HG03045 (cell line): ENCODE data around the gene CTBP1.

ENCODE experiments used
- ATAC-seq: cut with Tn5 transposase; IDR thresholded peaks from one replicate; pipeline ENCODE4 v1.9.1; 2021; ENCODE audit warnings: mild to moderate bottlenecking, moderate library complexity; ENCODE audit not compliant: unreplicated experiment

CTBP1 gene

DNA sequence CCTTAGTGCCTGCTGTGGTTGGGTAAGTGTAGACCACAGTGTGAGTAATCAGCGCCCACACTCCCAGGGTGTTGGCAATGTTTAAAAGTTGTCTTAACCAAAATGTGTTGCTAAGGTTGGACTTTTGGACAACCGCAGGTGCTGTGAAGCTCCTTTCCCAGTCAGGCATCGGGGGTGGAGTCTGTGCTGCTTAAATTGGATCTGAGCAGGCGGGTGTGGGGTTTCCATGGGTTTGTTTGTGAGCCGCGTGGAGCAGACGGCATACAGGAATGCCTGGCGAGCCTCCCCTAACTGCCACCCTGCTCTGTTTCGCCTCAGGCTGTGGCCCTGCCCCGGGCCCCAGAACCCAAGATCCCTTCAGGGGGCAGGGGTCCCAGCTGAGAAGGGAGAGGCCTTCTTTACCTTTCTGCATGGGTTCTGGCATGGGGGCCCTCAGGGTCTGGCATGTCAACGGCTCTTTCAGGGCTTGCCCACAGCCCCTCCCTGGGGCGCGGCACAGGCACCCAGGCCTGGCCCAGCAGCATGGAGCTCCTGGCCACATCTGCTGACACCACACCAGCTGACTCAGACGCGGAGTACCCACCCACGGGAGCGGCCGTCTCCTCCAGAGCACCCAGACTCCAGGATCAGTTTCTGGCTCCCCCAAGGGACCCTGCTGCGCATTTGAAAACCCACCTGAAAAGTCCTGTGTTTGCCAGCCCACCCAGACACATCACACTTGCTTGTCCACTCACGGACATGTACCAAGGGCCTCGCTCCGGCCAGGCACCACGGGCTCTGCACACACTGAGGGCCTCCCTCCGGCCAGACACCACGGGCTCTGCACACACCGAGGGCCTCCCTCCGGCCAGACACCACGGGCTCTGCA is 71.4 kb downstream of the CTBP1 start:
- ATAC-seq = no peak

DNA sequence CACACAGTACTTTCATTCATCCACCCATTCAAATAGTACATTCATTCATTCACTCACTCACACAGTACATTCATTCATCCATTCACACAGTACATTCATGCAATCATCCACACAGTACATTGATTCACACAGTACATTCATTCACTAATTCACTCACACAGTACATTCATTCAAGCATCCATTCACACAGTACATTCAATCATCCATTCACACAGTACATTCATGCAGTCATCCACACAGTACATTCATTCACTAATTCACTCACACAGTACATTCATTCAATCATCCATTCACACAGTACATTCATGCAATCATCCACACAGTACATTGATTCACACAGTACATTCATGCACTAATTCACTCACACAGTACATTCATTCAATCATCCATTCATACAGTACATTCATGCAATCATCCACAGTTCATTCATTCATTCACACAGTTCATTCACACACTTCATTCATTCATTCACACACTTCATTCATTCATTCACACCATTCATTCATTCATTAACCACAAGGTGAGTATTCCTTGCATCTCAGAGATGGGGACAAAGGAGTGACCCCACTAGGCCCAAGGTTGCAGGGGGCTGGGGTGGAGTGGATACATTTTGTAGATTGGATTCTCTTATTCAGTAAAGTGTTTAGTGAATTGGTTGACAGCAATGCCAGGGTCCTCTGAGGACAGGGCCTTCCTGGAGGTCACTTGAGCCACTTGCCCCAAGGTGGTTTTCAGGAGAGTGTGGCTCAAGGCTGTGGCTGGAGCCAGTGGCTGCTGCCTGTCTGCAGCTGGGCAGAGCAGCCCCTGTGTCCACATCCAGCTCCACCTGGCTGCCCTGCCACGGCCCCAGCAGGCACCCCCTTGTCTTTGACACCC is 72.3 kb downstream of the CTBP1 start:
- ATAC-seq = no peak

DNA sequence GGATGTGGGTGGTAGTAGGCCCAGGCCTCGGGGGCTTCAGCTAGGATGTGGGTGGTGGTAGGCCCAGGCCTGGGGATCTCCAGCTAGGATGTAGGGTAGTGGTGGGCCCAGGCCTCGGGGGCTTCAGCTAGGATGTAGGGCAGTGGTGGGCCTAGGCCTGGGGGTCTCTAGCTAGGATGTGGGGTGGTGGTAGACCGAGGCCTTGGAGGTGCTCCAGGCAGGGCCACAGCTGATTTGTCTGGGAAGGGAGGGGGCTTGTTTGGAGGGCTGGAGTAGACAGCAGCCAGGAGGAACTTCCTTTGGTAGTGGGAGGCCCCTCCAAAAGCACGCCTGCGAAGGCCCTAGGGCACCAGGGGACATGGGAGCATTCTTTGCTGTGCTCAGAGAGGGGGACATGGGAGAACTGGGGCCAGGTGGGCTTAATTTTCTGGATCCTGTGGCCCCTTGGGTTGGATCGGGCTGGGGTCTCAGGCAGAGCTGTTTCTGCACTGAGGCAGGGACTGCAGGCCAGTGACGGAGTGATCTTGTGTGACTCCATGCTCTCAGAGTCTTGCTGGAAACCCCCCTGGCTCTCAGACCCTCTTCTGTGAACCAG is 73.2 kb downstream of the CTBP1 start:
- ATAC-seq = no peak

DNA sequence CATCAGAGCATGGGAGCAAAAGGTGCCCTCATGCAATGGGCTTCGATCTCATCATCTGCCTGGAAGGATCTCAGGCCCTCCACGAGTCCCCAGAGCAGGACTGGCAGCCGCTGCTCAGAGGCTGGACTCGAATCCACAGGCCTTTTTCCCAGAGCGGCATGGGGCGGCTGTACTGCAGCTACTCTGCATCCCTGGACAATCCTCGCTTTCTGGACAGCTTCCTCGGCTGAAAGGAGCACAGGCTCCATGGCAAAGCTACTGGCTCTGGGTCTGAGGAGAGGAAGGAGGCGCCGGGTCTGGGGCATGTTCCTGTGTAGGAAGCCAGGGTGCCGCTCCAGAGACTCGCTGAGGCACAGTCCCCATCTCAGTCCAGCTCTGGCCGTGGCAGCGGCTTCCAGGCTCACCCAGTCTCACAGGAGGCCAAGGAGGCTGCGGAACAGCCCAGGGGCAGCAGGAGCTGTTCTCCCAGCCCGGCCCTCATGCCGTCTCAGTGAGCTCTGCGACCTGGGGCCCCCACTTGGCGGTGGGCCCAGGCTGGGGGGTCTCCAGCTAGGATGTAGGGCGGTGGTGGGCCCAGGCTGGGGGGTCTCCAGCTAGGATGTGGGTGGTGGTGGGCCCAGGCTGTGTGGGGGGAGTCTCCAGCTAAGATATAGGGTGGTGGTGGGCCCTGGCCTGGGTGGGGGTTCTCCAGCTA is 73.8 kb downstream of the CTBP1 start:
- ATAC-seq = no peak

DNA sequence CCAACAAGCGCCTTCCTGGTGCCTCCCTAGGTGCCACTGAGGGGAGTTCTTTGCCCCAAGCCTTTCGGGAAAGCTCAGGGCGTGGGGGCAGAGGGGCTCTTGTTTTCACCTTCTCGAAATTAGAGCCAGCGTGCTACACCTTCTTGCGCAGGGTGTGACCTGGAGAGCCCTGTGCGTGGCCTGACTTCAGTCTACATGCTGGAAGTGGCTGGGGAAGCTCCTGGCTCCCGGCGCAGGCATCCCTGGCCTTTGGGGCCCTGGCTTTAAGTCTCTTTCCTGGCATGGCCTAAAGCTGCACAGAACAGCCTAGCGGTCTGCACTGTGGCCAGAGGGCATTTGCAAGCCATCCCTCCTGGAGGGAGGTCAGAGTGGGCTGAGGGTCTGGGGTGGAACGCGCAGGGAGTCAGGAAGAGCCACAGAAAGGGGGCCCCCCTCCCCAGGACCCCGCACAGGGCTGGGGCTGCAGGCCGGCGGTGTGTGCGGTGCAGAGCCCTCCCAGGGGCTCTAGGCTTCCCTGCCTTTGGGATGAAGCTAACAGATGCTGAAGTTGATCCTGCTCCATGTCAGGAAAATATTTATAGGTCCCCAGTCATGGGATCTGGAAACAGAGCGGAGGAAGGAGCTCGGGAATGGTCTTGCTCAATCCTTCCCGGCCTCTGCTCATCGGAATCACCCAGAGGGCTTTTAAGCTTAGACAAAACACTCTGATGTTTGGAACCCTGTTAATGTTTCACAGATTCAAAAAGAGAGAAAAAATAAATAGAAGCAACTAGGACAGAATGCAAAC is 75.8 kb downstream of the CTBP1 start:
- no peak for ATAC-seq

DNA sequence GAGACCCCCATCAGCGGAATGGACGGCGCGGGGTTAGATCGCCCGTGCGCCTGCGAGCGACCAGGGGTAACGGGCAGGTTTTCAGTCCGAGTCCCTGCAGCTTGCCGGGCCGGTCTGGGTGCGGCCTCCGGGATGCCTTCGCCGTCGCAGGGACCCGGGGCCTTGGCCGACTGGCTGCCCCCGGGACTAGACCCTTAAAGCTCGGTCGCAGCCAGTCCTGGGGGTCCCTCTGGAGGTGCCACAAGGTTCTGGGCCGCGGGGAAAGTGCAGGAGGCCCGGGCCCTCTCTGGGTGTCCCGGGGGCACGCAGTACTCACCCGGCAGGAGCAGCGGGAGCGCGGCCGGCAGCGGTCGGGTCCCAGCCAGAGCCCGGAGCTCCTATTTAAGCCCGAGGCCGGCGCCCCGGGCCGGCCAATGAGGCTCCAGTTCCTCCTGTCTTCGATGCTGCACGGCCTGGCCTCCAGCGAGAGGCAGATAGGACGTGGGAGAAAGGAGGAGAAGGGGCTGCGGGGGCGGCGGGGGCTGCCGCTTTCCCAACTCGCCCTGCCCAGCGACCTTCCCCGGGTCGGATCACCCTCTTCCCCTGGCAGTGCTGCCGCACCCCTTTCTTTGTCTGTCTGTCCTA is 76.6 kb downstream of the CTBP1 start, which contains the start of gene SPON2:
Gene SPON2, minus strand, starts transcription at position 356 of the 624 bp plus-strand sequence.
- ATAC-seq = no peak

DNA sequence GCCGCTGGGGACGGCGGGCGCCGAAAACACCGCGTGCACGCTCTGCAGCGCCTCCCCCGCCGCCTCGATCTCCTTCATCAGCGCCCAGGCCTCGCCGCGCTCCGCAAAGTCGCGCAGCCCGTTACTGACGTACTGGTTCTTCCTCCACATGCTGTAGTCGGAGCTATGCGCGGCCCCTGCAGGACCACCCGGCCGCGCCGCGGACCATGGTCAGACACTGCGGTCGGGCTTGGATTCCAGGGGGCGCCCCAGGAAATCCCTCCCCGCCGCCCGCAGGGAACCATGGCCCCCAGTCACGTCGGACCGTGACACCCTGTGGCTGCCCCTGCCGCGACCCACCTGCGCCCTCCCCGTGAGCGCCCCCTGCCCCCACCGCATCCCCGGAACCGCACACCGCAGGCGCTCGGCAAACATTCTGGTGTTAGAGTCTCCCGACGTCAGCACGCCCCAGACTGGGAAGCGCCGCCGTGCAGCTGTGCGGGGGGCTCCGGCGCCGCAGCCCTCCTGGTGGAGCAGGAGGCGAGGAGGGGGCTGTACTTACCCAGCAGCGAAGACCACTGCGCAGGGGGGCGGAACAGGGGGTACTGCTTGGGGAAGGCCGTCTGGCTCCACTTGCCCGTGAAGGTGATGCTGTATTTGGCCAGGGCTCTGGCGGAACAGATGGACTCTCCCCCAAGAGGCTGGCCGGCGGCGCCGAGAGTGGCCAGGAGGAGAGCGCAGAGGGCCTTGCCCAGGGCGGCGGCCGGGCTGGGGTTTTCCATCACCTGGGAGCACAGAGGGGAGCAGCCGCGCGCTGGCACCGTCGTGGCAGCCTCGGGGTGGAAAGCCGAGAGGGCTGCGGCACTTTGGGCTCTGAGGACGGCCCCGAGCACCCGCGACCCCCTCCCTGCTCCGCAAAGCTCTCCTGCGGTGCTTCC is 77.4 kb downstream of the CTBP1 start:
- no peak for ATAC-seq

DNA sequence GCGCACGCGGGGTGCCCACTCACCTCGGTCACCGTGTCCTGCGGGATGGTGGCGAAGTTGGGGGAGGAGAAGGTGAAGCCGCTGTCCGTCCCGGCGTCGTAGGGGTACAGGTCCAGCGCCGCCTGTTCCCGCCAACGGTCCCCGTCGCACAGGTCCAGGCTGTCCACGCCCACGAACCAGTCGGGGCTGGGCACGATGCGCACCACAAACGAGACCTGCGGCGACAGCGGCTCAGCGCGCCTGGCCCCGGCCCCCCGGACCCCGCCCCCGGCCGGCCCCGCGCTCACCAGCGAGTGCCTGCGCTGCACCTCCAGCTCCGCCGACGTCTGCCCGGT is 78.0 kb downstream of the CTBP1 start:
- ATAC-seq = no peak

DNA sequence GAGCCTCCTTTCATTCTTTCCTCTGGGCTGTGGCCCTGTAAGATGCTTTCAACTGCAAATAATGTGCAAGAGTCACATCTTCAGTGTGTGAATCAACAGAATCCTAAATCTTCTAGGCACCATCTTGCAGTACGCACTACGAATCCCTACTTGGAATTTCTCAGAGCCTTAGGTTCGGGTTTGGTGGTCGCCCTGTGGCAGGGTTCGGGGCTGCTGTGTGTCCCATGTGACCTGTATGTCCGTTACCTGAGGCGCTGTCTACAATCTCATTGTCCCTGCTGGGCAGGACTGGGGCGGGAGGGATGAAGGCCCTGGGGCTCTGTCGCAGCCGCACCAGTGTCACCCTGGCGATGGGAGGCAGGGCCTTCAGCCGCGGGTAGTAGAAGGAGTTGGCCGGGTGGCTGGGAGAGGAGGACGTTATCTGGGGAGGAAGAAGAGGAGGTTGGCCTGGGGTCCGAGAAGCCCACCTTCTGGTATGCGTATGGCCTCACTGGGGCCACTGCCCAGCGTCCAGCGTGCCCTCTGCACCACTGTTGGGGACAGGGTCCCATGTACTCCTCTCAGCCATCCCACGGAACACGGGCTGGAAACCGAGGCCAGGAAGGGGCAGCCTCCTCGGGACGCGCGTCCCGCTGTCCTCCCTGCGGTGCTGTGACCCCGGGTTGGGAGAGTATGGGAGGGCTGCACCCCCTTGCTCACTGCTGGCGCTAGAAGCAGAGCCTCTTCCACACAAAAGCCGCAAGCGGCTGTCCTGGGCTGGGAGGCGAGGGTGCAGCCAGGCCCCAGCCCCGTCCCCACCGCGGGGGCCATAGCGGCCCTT is 78.6 kb downstream of the CTBP1 start:
- ATAC-seq = no peak

DNA sequence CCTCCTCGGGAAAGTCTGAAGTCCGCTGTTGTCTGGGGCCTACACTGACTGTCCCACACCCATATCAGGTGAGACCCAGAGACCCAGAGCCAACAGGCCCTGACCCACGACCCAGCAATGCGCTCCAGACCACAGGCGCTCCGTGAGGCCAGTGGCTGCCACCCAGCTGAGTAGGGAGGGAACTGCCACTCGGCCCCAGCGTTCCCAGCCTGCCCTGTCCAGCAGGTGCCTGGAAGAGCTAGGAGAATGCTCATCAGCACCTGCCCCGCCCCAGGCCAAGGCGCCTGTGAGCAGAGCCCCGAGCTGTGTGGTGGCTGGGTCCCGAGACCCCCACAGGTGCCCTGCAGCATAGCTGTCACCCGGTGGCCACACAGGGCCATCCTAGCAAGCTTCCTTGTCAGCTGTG is 79.2 kb downstream of the CTBP1 start:
- no peak for ATAC-seq

DNA sequence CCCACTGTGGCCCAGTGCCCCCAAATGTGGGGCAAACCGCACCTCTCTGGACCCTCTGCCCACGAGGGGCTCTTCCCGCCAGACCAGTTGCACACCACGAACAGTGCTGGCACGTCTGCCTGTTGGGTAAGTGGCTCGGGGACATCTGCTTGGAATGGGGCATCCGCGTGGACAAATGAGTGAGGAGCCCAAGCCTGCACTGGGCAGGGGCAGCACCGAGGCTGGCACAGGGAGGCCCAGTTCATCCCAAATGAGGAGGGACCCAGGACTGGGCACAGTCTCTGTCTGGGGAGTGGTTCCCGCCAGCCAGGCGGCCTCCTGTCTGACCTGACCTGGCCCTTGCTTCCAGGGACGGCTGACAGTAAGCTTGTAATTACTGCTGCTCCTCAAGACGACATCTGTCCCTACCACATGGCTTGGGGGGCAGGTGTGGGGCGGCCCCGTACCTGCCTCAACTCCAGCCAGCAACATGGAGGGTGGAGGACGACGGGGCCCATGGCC is 79.7 kb downstream of the CTBP1 start:
- ATAC-seq = no peak

DNA sequence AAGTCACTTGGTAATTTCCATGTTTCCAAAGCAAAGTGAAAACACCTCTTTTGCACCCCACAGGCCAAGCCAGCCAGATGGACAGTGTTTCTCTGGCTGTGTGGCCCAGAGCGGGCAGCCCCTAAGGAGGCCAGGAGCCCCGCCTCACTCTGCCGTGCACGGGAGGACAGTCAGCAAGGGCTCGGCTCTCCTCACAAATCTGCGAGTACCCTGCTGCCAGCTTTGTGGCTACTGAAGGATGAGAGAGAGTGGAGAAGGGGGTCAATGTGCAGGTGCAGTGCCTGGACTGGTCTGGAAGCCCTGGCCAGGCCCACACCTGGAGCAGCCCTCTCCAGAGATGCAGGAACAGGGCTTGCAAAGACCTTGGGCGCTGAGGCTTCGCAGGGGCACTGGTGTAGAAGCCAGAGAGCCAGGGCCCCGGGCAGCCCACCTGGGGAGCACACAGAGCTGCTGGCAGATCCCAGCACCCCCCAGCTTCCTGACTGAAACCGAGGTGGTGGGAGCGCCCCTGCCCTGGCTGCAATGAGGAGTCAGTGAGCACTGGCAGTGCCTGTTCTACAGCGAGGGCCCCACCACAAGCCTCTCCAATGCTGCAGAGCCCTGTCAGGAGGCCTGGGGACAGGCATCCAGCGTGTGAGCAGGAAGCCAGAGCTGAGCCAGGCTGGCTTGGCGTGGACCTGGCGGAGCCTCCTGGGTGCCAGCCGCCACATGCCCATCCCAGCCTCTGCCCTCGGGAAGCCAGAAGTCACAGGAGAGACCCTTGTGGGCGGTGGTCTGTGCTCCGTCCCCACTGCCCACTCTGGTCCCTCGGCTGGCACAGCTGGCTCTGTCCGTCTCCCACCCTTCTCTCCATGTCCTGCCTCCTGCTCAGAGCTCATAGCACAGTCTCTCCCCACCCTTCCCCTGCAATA is 80.5 kb downstream of the CTBP1 start:
- ATAC-seq = no peak

DNA sequence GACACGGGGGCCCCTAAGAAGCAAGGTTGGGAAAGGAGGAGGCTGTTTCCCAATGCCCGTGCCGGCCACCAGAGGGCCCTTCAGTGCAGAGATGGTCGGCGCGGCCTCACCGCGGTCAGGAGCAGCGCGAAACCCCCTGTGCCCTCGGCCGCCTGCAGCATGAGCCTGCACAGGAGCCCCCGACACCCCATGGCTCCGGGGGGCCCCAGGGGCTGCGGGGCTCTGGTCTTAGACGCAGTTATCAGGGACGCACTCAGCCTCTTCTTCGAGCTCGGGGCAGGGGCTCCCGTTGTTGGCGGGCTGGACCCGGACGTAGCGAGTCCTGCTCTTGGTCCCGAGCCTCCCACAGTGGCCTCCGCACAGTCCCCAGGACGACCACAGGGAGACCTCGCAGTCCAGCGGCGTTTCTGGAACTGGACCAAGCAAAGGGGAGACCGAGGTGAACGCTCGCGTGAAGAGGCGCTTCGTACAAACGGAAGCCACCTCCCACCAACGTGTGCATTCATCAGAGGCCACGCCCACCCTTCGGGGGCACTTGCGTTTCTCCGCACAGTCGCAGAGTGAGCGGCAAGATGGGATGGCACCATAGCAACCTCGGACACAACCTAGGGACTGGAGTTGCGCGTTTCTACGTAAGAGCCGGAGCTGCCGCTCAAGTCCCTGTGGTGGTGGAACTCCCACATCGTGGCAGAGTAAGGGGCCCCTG is 81.5 kb downstream of the CTBP1 start:
- ATAC-seq = peak; percentile 76

DNA sequence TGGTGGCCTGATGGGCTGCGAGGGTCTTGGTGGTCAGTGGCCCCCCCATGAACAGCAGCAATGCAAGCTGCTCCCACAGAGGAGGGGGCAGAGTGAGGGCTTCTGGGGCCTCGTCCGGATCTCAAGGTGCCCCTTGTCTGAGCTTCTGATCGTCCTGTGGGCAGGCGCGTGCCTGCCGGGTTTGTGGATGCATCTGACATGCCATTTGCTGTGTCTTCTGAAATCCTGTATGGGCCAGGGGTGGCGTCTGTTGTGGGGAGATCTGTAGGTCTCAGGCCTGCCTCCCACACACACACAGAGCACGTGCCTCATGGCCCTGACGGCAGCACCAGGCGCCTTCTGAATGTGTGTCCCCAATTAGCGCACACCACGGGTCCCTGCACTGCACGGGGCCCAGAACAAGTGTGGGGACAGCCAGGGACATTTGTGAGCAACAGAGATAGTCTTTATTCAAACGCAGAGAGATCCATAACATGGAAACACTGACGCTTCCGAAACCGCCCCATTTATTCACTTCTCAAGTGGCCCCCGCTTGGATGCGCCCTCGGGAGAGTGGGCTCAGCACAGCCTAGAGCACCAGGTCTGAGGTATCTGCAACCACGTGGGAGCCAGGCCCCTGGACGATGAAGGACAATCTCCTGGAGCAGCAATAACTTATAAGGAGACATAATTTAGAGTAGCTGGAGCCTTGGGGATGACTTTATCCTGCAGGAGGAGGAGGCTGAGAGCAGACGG is 82.3 kb downstream of the CTBP1 start:
- ATAC-seq = no peak

DNA sequence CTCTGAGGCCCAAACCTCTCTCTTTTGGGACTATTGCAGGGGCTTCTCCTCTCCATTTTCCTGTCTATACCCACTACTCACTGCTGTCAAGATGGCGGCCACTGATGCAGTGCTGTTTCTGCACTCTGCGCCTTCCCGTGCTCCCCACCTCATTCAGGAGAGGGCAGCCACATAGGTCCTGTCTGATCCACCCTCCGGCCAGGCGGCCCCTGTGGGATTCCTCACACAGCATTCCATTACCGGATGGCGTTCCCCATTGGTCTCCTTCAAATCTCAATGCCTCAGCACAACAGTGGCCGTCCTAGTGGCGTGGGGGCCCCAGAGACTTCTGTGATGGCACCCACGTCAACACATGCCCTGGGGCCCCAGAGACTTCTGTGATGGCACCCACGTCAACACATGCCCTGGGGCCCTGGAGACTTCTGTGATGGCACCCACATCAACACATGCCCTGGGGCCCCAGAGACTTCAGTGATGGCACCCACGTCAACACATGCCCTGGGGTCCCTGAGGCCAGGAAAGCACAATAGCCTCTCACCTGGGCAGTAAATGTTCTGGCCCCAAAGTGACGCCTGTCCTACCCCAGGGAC is 83.9 kb downstream of the CTBP1 start:
- ATAC-seq = no peak
